Measurements from ENCODE around the gene TAGLN2.
"Not testable (repeated sequence)": the region's sequence is repeated elsewhere in the genome, so short reads cannot be mapped to it uniquely, and the experiment has no call there.

Gene TAGLN2

DNA sequence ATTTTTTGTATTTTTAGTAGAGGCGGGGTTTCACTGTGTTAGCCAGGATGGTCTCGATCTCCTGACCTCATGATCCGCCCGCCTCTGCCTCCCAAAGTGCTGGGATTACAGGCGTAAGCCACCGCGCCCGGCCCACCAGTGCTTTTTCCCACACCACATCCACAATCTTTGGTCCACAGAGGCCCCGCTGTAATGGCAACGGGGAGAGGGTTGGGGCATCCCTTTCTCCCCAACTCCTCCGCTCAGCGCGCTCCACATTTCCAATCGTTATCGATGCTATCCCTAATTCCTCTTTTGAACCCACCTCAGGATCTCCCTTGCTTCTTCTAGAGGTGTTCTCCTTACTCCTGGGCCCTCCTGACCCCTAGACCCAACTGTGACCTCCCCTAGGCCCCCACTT is 25.7 kb downstream of the TAGLN2 start:
- DNase-seq (ENCODE audit: low spot score): not testable (repeated sequence)

DNA sequence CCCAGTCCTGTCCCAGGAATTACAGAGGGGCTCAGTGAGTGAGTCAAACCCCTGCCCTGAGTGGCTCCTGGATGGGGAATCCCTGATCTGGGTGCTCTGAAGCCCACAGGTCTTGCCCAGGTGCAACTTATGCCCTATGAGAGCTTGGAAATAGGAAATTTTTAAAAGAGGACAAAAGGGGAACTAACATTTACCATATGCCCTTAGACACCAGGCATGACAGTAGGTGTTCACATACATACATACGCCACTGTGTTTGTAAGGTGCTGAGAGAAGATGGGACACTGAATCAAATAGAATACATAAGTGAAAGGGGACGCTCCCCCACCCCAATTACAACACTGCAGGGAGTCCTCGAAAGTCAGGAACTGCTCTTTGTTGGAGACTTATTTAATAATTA is 26.8 kb downstream of the TAGLN2 start:
- no peak for DNase-seq (ENCODE audit: low spot score)

DNA sequence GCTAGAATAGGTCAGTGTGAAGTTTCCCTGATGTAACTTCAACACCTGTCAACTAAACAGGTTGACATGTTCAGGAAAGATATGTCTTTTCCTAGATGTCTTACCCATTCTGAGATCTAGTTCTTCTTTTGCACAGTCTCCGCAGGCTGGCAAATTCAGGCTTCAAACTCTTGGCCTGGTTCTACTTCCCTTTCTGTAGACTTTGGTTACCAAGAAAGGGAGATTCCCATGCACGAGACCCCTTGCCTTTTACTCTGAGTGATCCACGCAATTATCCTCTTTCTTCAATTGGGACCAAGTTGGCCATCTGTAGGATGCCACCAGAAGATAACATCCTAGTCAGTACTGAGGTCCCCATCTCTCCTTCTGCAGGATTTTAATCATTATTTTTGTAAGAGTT is 27.3 kb downstream of the TAGLN2 start:
- no peak for DNase-seq (ENCODE audit: low spot score)

DNA sequence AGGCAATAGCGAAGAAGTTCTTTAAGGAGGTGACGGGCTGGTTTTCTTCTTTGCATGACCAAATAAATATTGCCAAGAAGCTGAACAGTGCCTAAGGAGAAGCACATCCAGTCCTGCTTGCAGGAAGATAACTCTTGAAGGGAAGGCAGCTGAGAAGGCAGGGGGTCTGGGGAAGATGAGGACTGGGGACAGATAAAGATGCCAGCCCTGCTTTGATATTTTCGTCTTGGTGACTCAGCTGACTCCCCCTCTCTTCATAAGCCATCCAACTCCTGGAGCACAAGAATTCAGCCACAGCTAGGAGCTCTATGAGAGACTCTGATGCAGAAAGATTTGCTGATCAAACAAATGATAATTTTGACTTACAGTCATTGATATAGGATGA is 28.8 kb downstream of the TAGLN2 start:
- DNase-seq (ENCODE audit: low spot score): no peak

DNA sequence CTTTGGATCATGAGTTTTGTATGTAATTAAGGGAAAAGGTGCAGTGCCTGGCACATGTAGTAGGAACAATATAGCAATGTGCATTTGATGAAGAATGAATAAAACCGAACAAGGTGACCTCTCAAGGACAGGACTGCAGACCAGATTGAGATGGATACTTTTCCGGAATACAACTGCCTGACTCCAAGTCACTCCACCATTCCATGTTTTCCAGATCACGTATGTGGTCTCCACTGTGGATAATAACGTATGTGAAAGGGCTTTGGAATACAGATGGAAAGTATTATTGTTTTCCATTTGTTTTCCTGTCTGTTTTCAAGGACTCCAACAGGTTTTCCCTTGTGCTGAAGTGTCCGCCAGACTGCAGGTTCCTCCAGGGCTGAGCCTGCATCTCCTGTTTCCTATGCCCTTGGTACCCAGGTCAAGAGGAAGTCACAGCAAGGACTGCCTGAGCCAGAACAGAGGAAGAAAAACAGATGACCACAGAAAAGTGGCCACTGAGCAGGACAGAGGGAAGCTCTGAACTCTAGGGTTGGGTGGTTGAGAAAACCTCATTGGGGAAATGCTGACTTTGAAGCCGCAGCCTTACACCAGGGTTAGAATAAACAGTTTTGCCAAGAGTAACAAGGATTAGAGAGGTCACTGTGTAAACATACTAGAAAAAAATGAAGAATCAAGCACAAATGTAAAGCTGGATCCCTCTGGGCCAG is 29.3 kb downstream of the TAGLN2 start:
- DNase-seq (ENCODE audit: low spot score): no peak

DNA sequence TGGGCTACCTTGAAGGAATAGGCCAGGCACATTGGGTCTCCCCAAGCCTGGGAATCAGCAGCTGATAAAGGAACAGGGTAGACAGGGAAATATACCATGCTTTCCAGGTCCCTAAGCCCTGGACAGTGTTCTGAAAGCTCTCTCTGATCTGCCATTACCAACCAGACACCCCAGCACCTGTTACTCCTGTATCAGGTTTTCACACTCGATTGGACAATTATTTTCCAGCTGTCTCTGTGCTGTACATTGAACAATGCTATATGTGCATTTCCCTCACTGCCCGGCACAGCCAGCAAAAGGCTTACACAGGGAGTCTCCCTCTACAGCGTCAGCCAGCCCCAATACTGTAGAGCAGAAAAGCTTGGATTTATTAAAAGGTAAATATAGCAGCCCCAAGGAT is 30.0 kb downstream of the TAGLN2 start:
- no peak for DNase-seq (ENCODE audit: low spot score)

DNA sequence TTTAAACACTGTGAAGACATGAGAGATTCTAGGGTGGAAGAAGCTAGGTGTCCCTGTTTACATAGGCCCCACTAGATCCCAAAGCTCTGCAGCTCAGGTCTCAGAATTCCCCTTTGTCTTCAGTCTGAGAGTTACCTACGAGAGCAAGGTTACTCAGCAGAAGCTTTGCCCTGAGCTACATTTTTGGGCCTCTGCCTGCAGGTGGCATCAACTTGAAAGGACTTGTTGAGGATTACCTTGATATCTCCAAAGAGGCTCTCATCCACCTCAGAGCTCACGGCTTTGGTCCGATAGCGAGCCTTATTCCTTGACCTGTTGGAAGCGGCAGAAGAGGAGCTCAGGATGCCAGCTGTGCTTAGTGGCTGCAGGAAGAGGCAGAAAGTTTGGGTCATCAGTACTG is 32.4 kb downstream of the TAGLN2 start:
- DNase-seq (ENCODE audit: low spot score): no peak

DNA sequence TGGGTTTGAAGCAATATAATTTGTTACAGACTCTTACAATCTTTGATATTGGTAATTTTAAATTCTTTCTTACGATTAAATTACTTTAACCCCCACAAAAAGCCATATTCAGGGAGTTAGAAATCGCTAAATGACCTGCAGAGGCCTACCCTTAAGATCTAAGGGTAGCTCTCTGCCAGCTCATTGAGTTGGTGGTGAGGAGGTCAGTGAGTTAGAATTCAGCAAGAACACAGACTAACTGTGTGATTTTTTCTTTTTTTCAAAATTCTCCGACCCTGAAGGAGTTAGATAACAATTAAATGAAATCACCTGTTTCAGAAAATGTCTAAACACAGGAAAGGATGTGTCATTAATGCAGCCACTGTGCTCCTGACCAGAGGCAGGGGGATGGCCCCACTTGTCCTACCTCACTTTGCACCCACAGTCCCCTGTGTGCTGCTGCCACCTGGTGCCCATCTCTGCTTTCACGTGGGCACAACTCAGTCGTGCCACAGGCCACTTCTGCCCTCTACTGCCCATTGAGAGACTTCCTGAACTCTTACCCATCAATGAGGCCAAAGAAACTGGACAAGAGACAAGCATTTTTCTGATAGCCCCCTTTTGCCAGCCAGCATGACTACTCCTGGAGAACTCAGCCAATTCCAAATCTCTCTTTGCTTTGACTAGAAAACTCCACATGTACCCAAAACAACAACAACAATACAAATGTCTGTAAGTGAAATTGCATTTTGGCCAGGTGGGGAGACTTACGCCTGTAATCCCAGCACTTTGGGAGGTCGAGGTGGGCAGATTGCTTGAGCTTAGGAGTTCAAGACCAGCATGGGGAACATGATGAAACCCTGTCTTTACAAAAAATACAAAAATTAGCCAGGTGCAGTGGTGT is 33.8 kb downstream of the TAGLN2 start:
- peak; percentile 74 for DNase-seq (ENCODE audit: low spot score)

DNA sequence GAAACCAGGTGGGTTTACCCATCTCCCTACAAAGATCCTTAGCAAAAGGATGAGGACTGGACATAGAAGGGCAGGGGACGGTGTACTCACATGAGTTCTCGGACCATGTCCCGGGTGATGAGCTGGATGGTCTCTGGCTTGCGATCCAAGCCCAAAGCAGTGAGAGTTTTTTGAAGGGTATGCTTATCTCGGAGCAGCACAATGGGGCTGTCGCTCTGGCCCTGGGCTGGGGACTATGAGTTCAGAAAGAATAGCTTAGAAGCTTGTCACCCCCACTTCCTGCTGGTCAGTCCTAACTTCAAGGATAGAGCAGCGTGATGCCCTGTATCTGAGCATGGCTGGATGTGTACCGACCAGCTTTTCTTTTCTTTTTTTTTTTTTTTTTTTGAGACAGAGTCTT is 34.9 kb downstream of the TAGLN2 start:
- DNase-seq (ENCODE audit: low spot score): no peak

DNA sequence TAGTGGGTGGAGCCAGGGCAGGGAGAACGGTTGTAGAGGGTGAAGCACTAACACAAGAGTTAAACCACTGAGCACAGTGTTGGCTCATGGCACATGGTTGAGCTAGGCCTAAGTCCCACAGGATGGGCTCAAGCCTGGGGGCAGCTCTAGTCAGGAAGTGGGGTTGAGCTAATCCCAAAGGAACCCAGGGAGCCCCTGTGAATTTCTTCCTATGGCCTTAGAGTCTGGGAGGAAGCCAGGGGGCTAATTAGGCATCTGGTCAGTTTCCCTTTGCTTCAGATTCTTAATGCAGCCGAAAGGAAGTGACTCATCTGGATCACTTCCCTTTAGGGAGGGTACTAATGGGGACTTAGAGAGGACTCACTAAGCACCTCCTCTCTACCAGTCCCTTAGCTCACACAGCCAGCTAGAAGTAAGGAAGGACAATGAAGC is 35.5 kb downstream of the TAGLN2 start:
- peak; percentile 88 for DNase-seq (ENCODE audit: low spot score)

DNA sequence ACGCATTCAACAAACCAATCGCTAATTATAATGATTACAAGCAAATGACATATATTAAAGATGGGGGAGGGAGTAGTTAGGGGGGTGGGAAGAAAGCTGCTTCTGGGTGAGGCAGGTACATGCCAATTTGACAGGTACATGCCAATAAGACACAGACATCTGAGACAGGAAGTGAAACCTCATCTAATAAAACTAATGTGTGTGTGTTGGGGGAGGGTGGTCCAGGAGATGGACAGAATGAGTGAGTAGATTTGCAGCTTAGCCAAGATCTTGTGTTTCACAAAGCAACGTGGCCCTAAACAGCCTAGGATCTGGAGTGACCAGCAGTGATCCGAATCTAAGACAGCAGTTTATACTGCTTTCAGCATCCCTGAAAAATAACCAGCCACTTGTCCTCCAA is 36.1 kb downstream of the TAGLN2 start:
- no peak for DNase-seq (ENCODE audit: low spot score)

DNA sequence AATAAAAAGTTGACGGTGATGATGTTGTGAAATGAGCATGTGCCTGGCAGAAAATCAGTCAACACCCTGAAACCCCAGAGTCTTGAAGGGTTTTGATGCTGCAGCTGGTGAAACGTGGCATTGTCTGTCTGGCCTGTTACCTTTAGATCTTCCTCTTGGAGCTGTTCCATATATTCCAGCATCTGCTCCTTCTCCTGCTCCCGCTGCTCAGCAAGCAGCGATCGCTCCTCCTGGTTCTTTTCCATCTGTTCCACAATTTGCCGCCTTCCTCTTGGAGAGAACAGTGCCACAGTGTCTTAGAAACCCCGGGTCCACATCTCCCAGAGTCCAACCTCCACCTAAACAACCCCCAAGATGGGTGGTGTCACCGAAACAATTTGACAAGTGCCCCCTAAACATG is 41.0 kb downstream of the TAGLN2 start:
- DNase-seq (ENCODE audit: low spot score): no peak

DNA sequence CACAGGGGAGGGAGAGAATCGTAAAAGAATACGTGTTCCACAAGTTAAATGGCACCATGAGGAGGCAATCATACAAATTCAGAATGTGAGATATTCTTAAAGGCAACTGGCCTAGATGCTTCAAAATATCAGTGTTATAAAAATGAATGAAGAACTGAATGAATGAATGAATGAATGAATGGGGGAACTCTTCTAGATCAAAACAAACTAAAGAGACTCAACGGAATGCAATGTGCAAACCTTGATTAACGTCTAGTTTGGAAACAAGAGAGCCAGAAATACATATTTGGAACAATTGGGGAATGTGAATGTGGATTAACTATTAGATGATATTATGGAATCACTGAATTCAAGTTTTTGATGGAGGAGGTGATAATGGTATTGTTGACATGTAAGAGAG is 42.2 kb downstream of the TAGLN2 start:
- no peak for DNase-seq (ENCODE audit: low spot score)

DNA sequence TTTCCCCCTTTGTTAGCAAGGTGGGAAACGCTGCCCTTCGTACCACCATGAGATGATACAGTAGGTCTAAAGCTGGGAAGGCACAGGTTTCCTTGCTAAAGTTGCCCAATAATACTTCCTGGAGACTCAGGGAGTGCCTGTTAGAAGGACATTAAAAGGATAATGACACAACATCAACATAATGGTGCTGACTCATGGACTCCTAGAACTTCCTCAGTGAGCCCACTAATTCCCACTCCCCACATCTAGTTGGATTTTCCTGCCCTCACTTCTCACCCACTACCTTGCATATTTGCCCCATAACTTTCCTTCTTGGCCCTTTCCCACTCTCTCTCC is 42.8 kb downstream of the TAGLN2 start:
- DNase-seq (ENCODE audit: low spot score): no peak

DNA sequence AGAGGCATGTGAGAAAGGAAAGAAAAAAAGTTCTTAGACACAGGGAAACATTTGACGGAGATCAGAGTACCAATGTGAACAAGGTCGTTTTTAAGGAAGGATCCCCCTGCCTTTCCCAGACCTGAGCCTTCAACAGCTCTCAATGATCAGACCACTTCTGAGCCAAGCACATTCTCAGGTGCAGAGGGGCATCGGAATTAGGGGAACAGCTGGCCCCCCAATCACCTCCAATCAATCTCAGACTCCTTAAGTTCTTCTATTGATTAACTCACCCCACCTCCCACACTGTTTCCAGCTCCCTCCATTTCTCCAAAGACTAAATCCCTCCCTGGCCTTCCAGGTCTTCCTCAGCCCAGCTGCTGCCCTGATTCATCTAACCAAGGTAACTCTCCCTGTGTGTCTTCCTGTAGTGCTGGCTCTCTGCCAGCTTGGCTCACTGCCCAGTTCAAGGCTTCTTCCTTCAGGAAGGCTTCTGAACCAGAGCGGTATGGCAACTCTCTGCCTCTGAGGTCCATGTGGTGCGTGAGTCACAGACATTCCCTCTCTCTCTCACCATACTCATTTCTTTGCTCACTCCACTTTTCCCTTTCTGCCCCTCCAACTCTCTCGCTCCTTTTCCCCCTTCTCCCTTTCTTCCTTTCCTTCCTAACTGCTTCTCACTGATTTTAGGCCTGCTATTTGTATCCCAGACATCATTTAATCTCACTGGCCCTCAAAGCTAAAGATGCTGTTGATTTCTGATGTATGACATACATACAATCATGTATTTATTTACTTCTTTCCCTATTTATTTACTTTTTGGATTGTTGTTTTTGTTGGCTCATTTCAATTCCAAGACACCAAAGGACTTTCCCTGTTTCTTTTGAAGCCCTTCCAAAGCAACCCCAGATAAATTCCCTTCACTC is 43.4 kb downstream of the TAGLN2 start:
- peak; percentile 80 for DNase-seq (ENCODE audit: low spot score)

DNA sequence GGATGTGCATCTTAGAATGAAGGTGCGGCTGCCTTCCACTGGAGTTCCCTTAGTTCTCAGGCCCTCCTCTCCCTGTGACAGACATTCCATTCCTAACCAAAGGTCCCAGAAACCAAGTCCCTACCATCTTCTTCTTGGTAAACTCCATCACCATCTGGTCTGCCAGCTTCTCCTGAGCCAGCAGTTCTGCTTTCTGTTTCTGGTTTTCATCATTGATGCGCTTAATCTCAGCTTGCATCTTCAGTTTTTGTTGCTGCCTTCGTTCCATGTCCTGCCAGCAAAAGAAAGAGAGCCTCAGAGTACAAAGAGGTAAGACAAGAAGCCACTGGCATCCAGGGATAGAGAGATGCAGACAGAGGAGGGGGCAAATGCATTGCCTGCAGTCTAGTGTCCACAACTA is 44.9 kb downstream of the TAGLN2 start:
- DNase-seq (ENCODE audit: low spot score): no peak

DNA sequence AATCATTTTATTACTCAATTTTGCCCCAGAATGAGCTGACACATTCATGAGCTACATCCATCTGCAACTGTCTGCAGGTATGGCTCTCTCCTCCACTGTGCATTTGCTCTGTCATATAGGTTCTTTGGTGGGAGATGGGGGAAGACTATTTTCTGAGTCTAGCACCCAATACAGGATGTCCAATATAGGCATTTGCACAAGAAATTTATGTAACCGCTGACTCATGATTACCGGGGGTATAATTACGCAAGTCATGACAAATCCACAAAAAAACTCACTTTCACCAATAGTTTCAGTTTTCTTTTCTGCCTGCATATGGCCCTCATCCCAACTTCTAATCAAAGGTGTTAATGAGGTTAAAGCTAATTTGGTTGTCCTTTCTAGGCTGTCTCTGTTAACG is 45.3 kb downstream of the TAGLN2 start:
- DNase-seq (ENCODE audit: low spot score): peak; percentile 43

DNA sequence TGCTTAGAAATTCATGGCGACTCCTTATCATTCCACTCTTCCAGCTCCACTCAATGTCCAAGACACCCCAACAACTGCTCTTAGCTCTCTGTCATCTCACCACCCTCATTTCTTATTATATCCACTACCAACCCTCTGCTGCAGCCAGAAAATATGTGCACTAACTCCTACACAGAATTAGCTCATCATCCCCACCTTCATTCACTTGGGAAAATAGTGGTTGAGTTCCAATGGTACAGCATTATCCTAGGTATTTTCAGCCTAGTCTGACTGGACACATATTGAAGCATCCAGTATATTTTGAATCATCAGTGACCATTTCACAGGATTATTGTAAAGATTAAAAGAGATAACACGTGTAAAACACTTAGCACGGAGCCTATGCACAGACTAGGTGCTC is 46.2 kb downstream of the TAGLN2 start:
- DNase-seq (ENCODE audit: low spot score): no peak

DNA sequence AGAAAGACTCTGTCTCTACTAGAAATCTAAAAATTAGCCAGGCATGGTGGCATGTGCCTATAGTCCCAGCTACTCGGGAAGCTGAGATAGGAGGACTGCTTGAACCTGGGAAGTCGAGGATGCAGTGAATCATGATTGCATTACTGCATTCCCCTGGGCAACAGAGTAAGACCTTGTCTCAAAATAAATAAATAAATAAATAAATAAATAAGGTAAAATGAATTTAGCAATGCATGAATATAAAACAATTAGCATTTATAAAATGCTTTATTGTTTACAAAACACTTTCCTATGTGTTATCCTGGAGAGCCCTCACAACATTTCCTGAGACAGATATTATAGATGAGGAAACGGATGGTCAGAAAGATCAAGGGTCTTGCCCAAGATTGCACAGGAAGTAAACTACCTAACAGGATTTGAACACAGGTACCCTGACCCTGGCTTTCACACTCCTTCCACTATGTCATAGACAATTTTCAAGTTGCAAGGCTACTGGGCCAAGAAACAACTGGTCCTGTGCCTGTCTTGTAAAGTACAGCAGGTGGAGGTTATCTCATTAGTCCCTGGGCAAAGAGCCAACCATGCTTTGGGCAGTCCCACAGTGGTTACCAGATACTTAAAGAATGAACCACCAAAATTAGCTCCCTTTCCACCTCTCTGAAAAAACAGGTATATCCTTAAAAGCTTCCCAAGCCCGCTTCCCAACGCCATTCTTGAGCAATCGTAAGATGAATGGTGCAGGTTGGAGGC is 47.4 kb downstream of the TAGLN2 start:
- no peak for DNase-seq (ENCODE audit: low spot score)

DNA sequence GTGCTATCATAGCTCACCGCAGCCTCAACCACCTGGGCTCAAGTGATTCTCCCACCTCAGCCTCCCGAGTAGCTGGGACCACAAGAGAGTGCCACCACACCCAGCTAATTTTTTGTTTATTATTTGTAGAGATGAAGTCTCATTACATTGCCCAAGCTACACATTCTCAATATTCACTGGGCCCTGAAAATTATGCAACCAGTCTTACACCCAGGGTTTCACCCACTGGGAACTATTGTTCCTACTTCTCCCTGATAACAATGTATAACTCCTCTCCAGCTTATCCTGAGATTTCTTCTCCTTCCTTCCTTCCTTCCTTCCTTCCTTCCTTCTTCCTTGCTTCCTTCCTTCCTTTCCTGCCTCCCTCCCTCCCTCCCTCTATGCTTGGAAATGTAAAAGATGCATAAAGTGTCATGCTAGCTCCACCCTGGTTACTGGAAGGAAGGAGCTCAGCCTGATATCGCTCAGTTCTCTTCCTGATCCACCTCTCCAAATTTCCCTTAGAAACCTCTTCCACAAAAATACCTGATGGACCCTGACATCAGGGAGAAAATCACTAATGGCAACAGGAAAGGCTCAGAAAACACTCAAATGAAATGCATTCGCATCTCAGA is 51.7 kb downstream of the TAGLN2 start:
- no peak for DNase-seq (ENCODE audit: low spot score)

DNA sequence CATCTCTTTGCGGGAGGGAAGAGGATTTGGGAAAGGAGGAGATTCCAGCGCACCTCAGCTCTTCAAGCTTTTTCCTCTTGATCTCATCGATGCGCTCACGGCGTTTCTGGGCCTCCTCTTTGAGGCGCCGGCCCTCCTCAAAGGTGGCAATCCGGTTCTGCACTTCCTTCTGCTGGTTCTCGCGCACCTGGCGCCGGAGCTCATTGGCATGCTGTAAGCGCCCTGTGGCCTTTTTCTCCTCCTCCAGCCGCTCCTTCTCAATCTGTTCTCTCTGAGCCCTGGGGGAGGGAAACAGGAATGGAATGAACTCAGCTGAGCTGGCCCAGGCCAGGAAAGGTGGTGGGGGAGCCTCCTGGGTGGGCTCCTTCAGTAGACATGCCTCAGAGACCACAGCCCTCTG is 52.4 kb downstream of the TAGLN2 start:
- DNase-seq (ENCODE audit: low spot score): no peak

DNA sequence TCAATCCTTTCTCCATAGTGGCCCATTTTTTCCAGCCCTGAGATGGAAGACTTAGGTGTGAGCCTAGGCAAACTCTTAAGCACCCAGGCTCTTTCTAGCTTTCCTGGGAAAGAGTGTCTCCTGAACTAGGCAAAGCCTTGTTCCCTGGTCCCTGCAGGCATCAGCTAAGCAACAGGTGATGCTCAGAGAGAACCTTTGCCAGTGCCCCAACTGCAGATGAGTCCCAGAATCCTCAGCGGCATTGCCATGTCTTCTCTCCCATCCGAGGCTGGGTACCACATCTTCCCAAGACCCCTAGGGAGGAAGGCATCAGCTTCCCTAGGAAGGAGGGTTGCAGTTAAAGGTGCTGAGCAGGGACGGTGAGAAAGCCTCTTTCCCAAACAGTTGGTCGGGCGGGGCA is 54.6 kb downstream of the TAGLN2 start:
- no peak for DNase-seq (ENCODE audit: low spot score)

All from hepatic stellate cell (primary cell).